Renal pelvis (tissue), 4 donors: ENCODE measurements around the gene EGFLAM. TPM values are rescaled to one million over a fixed set of nuclear protein-coding genes. Genes with fewer than 3 reads are reported as not detected.
"Not testable (repeated sequence)": the region's sequence is repeated elsewhere in the genome, so short reads cannot be mapped to it uniquely, and the experiment has no call there.

ENCODE experiments used
- DNase-seq: peaks from one replicate; pipeline ENCODE4 v3.0.0-alpha.2; 2013
- polyA plus RNA-seq, 3 donors: library from polyadenylated mRNA; unstranded; fragments of 120-200 nt; gene quantifications; one replicate each; pipeline ENCODE4 v1.2.1, GENCODE V29; 2013; ENCODE audit not compliant: insufficient read length in 3 of 3

The EGFLAM gene
- polyA plus RNA-seq, 3 donors = 8.5 to 10.6 (median 8.8) TPM

DNA sequence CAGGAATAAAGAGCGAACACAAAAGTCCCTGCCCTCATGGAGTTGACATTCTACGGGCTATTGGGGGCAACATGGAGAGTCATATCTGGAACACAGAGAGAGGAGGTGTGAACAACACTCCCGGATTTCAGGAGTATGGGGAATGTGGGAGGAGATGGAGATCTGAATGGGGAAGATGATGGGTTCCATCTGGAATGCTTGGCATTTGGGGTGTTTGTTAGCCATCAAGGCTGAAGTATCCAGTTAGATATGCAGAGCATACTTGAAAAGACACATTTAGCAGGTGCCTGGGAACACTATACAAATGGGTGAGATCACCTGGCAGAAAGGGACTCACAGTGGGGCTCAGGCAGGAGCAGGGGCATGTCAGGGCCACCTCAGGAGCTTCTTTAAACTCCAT lies 61.1 kb downstream of the EGFLAM start:
- no peak for DNase-seq

DNA sequence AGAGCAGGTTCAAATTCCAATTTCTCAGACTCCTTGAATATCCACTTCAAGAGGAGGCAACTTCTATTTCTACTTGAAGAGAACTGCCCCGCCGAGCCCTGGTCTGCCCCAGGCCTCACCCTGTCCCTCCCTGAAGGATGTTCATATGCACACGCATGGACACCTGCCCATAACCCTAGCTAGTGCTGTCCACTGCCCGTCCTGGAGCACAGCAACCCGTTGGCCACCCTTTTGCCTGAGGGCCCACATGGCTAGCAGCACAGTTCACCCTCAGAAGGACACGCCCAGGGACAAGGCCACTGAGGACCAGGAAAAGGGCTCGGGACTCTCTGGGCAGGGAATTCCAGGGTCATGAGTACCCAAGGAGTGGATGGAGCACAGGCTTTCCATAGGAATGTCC lies 63.6 kb downstream of the EGFLAM start:
- DNase-seq = no peak

DNA sequence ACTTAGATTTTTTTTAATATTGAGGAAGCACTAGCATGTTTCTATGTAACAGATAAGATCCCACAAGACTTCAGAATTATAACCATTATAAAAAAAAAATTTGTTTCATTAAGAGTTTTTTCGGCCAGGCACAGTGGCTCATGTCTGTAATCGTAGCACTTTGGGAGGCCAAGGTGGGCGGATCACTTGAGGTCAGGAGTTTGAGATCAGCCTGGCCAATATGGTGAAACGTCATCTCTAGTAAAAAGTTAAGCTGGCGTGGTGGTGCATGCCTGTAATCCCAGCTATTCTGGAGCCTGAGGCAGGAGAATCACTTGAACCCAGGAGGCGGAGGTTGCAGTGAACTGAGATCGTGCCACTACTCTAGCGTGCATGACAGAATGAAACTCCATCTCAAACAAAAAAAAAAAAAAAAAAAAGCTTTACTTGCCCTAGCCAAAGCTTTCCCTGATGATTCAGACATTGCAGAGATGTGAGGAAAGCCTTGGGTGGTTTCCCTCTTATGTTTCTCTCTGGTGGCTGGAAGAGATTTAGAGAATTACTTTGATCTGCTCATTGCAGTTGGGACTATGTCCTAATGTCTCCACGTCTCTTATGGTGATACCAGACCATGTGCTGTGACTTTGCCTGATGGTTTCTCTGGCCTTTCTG lies 65.4 kb downstream of the EGFLAM start:
- no peak for DNase-seq

DNA sequence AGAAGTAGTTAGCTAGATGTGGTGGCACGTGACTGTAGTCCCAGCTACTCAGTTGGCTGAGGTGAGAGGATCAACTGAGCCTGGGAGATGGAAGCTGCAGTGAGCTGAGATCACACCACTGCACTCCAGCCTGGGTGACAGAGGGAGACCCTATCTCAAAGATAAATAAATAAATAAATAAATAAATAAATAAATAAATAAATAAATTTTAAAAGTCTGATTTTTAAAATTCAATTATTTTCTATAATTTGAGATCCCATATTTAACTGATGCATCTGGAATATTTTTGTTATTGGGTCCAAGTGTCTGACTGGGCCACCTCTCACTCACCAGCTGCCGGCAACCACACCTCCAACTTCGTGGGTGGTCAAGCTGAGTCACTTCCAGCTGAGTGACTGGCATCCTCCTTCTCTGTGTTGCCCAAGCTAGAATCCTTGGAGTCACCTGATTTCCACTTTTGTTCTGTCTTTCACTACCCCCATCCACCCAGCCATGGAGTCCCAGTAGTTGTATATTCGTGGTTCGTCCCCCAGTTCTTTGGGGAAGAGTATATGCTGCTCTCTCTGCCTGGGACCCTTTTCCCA lies 70.9 kb downstream of the EGFLAM start:
- no peak for DNase-seq

DNA sequence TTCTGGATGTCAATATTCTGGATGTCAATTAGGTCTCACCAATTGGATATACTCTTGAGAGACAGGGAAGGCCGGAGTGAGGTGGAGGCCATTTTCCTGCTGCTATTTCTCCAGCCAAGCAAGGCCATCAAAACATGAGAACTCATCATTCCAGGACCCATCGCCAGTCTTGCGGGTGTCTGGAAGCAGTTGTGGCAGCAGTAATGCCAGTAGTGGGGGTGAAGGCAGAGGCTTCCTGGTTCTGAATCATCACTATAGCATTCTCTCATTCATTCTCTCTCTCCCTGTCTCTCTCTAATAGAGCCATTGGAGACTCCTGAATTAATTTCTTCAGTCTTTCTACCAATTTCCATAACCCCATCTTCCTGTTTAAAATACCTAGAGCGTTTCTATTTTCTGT lies 71.8 kb downstream of the EGFLAM start:
- no peak for DNase-seq

DNA sequence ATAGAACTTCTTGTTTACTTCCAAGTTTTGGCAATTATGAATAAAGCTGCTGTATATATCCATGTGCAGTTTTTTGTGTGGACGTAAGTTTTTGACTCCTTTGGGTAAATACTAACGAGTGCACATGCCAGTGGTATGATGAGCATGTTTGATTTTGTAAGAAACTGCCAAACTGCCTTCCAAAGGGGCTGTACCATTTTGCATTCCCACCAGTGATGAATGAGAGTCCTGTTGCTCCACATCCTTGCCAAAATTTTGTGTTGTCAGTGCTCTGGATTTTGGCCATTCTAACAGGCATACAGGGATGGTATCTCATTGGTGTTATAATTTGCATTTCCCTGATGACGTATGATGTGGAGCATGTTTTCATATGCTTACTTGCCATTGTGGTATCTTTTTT lies 73.5 kb downstream of the EGFLAM start:
- no peak for DNase-seq

DNA sequence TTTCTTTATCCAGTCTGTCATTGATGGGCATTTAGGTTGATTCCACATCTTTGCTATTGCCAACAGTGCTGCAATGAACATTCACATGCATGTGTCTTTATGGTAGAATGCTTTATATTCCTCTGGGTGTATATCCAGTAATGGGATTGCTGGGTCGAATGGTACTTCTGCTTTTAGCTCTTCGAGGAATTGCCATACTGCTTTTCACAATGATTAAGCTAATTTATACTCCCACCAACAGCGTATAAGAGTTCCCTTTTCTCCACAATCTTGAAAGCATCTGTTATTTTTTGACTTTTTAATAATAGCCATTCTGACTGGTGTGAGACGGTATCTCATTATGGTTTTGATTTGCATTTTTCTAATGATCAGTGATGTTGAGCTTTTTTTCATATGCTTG lies 74.8 kb downstream of the EGFLAM start:
- DNase-seq = not testable (repeated sequence)

DNA sequence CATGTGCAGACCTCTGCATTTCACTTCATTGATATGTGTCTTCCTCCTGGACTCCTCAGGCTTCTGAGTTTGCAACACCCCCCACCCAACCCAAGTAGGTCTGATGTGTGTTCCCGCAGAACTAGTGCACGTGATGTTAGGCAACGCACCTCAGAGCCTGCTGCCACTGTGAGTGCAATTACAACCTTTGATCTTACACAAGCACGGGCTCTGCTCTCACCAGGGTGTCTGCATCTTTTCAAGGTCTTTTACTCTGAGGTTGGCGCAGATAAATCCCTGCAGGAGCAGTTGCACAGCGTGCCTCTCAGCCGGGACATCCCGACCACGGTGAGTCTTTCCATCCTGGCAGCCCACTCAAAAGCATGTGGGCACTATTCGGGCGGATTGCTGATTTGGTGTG lies 80.1 kb downstream of the EGFLAM start:
- no peak for DNase-seq

DNA sequence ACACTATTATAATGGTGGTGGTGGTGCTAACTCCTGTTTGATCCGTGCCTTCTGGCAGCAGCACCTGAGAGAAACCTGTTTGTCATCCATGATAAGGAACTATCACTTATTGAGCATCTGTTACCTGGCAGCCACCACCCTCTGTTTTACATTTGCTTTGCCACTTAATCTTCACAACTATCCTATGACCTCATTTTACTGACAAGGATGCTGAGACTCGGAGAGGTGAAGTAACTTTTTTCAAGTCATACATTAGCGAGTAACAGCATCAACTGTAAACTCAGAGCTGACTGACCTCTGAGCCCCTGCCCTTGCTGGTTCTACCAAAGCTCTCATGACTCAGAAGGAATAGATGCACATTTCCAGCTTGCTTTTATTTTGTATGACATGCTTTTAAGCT lies 81.1 kb downstream of the EGFLAM start:
- DNase-seq = no peak

DNA sequence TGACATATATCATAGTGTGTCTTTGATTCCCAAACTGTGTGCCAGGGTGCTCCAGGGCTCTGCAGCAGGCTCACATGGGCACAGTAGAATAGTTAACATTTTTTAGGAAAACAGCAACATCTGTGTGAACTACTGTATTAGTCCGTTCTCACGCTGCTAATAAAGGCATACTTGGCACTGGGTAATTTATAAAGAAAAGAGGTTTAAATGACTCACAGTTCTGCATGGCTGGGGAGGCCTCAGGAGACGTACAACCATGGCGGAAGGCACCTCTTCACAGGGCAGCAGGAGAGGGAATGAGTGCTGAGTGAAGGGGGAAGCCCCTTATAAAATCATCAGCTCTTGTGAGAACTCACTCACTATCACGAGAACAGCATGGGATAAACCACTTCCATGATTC lies 82.7 kb downstream of the EGFLAM start:
- DNase-seq = no peak

DNA sequence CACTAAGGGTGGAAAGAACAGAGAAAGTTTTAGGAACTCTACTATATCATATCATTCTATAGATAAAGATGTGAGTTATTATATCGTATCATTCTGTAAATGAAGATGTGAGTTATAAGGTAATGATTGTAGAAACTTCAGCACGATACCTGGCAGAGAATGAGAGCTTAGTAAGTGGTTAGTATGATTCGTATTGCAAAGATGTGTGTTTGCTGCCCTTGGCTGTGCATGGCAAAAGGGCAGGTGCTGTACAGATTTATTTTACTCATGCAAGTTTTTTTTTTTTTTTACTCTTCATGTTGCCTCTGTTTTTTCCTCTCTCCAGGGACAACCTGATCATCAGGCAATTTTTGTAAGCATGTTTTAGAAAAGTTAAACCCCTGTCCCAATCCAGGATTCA lies 83.3 kb downstream of the EGFLAM start:
- no peak for DNase-seq

DNA sequence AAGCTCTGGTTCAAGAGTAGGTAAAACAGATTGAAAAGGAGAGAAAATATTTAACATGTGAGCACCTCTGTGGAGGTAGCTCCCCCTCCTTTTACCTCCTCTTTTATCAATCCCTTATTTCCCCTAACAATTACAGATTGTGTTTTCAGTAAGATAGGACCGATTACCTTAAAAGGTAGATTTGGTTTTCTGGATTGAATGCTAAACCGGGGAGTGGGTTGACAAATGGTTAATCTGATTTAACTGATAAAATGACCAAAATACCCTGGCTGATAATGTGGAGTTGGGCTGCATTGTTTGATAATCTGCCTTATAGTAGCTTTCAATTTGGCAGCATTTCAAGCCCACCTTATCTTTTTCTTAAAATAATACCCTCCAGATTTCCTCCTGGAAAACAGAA lies 83.9 kb downstream of the EGFLAM start:
- no peak for DNase-seq

DNA sequence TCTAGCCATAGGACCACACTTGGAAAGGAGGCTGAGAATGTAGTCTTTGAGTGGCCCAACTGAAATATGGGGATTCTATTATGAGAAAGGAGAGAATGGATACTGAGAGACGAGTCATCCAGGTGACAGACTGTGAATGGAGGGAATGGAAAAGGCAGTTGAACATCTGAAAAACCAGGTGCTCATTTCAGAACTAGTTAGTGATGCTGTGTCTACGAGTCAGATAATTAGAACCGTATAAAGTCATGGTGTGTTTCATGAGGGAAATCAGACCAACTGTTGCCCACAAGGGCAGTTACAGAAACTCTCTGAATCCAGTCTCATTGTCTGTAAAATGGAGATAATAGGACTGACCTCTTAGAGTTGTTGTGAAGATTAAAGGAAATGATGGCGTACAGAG lies 86.5 kb downstream of the EGFLAM start:
- DNase-seq = no peak

DNA sequence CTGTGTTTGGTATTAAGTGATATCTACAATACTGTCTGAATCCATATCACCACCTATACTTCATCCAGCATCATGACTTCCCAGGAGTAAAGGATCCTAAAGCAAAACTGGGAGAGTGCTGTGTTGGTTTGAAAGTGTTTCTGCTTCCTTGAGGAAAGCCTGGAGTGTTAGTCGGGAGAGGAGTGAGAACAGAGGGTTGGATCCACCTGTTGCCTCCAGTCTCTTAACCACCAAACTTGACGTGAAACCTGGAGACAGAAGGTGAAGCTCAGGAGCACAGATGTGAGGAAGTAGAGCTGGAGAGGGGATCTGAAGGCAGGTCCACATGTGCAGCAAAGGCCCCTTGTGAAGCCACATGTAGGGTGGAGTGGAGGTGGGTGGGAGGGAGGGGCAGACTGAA lies 88.2 kb downstream of the EGFLAM start:
- no peak for DNase-seq

DNA sequence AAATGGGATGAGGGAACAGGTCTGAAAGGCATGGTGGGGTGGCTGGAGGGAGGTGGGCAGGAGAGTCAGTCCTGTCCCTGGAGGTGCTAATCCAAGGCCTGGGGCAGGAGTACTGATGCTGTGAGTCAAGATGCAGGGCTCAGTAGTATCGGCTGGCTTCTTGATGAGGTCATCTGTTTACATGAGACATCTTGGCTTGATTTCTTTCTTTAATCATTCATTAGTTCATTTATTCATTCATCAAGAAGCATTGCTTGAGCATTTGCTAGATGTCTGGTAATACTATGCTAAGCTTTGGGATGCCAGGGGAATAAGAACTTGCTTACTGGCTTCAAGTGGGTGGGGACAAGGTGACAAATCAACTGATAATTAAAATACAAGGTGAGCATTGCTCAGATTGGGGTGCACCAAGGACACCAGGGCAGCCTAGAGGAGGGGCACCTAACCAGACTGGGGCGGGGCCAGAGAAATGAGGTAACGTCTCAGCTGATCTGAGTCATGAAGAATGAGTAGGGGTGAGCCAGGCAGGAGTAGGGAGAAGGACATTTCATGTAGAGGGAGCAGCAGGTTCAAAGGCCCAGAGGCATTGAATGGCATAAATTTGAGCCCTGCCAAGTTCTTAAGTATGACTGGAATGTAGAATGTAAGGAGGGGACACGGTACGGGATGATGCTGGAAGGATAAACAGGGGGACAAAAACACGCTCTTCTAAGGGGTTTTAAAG lies 88.8 kb downstream of the EGFLAM start:
- DNase-seq = no peak

DNA sequence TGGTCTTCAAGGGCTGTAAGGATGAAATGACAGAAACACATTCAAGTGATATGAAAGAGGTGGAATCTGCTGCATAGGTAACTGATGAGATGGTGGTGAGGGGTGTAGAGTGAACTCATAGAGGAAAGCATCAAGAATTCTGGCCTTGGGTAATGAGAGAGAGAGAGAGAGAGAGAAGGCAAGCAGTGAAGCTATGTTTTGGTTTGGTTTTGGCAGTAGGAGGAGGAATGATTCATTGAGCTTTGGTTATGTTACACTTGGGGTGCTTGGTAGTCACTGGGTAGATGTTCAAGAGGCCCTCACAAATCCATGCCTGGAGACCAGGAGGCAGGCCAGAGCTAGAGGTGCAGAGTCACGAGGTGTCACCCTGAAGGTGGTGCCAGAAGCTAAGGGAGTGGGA lies 89.5 kb downstream of the EGFLAM start:
- DNase-seq = no peak

DNA sequence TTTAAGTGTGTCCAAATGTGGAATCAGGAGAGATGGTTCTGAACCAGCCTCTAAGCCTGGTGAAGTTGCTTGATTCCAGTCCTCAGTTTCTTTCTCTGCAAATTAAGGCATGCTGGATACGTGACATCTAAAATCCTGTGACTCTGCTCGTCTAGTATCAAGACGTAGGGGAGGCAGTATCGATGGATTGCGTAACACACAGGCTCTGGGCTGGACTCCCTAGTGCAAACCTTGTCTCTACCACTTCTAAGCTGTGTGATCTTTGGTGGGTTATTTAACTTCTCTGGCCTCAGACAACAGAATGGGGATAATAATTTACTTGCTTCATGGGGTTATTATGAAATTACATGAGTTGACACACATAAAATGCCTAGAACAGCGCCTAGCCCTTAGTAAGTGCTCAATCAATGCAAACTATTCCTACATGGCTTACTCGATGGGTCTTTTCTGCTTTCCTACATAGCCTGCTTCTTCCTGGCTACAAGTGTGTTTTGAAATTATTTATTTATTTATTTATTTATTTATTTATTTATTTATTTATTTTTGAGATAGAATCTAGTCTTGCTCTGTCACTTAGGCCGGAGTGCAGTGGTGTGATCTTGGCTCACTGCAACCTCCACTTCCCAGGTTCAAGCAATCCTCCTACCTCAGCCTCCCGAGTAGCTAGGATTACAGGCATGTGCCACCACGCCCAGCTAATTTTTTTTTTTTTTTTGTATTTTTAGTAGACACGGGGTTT lies 102.1 kb downstream of the EGFLAM start:
- DNase-seq = no peak

DNA sequence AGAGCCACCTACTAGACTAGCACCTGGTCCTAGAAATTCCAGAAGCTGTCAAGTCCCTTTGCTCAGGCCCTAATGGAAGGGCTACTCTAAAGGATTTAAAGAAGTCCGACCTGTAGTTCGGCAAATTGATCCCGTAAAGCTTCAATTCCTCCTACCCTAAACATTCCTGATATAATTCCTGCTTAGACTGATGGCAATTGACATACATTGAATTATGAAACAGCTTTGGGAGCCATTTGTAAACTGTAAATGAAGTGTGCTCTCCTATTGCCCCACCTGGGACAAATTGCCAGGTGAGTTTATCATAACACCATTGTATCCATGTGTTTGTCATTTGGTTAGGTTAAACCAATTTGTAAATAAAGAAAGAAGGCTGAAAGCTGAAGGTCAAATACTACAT lies 104.4 kb downstream of the EGFLAM start:
- DNase-seq = no peak

DNA sequence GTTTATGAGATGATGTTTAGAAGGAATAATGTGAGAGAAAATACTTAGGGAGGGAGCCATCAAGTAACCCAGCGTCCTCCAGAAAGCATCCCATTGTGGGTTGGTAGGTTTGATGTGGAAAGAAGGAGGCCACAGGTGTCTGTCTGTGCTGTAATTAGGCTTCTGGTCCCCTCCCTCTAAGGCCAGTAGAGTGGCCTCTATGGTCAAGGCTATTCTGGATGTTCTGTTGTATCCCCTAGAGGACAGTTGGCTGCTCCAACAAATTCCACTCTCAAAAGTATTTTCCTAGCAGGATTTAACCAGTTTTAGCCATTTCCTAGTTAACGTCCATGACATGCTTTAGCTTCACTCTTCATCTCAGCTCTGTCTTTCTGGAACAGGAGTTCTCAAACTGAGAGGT lies 106.5 kb downstream of the EGFLAM start:
- no peak for DNase-seq

DNA sequence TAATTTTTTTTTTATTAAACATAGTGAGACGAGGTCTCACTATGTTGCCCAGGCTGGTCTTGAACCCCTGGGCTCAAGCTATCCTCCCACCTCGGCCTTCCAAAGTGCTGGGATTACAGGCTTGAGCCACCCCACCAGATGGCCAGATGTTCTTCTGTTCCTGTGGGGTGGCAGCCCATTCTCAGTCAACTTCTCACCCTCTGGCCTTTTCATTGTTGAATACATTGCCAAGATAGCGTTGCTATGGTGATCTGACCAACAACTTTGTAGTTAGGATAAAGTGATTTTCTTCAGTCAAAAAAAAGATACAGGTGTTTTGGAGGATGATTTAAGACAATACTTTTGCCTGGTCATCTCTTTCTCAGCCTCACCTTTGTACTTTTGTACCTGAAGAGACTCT lies 109.1 kb downstream of the EGFLAM start:
- DNase-seq = no peak

DNA sequence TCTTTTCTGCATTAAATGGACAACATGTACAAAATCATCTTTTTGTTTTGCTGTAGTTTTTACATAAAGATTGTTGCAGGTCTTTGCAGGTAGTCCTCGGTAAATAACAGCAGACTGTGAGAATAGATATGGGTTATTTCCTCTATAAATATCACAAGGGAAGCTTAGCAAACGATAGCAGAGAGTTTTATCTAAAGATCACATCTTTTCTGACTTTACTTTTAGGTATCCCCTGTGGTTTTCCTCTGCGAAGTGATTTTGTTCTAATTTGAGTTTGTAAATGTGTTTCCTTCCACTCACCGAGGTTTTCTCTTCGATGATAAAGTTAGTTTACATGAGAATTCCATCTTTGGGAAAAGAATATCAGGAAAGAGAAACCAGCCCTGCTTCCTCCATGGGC lies 109.6 kb downstream of the EGFLAM start:
- no peak for DNase-seq

DNA sequence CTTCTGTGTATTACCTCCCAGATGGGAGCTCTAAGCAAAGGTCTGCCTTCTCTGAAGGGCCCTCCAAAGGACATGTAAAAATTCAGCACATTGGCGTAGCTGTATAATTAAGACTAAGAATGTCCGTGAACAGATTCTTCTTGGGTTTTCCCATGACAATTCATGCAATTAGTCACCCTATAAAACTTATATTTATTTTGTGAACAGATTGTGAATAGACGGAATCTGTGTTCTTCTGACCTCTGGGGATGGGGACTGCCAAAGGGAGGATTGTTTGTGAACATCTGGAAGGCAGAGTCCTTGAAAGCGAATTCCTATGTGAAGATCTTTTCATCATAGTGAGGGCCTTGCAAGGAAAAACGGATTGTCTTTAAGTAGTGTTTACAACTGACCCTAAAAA lies 111.3 kb downstream of the EGFLAM start:
- DNase-seq = no peak
